IMR-90 (cell line): ENCODE measurements around the gene GIPC3. TPM values are rescaled to one million over a fixed set of nuclear protein-coding genes. Genes with fewer than 3 reads are reported as not detected.

Source experiments
- ATAC-seq: fragments of 200-7000 bp; cut with Tn5 transposase; 2 replicates; pipeline ENCODE4 v1.9.1; 2020; ENCODE audit warnings: low read depth, mild to moderate bottlenecking, moderate library complexity
- BruUV-seq: library from RNA; stranded (reverse); fragments of 400-500 nt; replicated peaks from 2 replicates; lab custom pipeline; 2021; lab: Mats Ljungman, UMichigan
- CTCF ChIA-PET: fragments of 300-600 bp; formaldehyde crosslinking; extraction: SDS; loops from one replicate; lab custom pipeline; 2021; ENCODE audit warnings: antibody characterized with exemption; lab: Yijun Ruan, JAX
- POLR2A ChIA-PET: fragments of 300-600 bp; sonication (Branson Sonifier 250); formaldehyde crosslinking; loops from one replicate; lab custom pipeline; 2022; ENCODE audit warnings: antibody characterized with exemption; ENCODE audit not compliant: unreplicated experiment; lab: Charles Lee
- DNase-seq: peaks from one replicate; pipeline ENCODE4 v3.0.0; 2013
- H2AFZ ChIP-seq: replicated peaks from 2 replicates; pipeline ENCODE3; 2013; ENCODE audit warnings: low read length, mild to moderate bottlenecking; ENCODE audit not compliant: poor library complexity
- H2AK5ac ChIP-seq: 2 replicates; pipeline ENCODE4 v1.6.1; 2013; ENCODE audit warnings: low read depth, low read length, inconsistent platforms
- H2AK9ac ChIP-seq: replicated peaks from 2 replicates; pipeline ENCODE3; 2013; ENCODE audit warnings: mild to moderate bottlenecking, low read depth, low read length, moderate library complexity; ENCODE audit not compliant: poor library complexity
- H2BK120ac ChIP-seq: 2 replicates; pipeline ENCODE4 v1.6.1; 2013; ENCODE audit warnings: low read depth, low read length, inconsistent platforms
- H2BK15ac ChIP-seq: 3 replicates; pipeline ENCODE4 v1.6.1; 2013; ENCODE audit warnings: low read depth, low read length, inconsistent platforms
- H2BK20ac ChIP-seq: 2 replicates; pipeline ENCODE4 v1.6.1; 2013; ENCODE audit warnings: low read depth, mild to moderate bottlenecking, inconsistent platforms, low read length, moderate library complexity
- H2BK5ac ChIP-seq: 2 replicates; pipeline ENCODE4 v1.6.1; 2013; ENCODE audit warnings: mild to moderate bottlenecking, low read depth, low read length, inconsistent platforms; ENCODE audit not compliant: poor library complexity, severe bottlenecking
- H3K14ac ChIP-seq: replicated peaks from 2 replicates; pipeline ENCODE4 v1.6.1; 2013; ENCODE audit warnings: low read depth, low read length, inconsistent platforms
- H3K18ac ChIP-seq: 2 replicates; pipeline ENCODE4 v1.6.1; 2013; ENCODE audit warnings: low read depth, low read length, control low read depth
- H3K23ac ChIP-seq: 2 replicates; pipeline ENCODE4 v1.6.1; 2013; ENCODE audit warnings: low read depth, low read length, inconsistent platforms
- H3K27ac ChIP-seq: 2 replicates; pipeline ENCODE4 v1.5.1; 2013; ENCODE audit warnings: mild to moderate bottlenecking, control low read depth, low read length; ENCODE audit not compliant: insufficient read depth
- H3K27me3 ChIP-seq: 2 replicates; pipeline ENCODE4 v1.6.1; 2013; ENCODE audit warnings: low read length; ENCODE audit not compliant: control insufficient read depth, insufficient read depth
- H3K36me3 ChIP-seq: 2 replicates; pipeline ENCODE4 v1.6.1; 2013; ENCODE audit warnings: low read length, mixed read lengths; ENCODE audit not compliant: control insufficient read depth, insufficient read depth
- H3K4ac ChIP-seq: 2 replicates; pipeline ENCODE4 v1.6.1; 2013; ENCODE audit warnings: low read depth, low read length, inconsistent platforms
- H3K4me1 ChIP-seq: 2 replicates; pipeline ENCODE4 v1.6.1; 2013; ENCODE audit warnings: low read length, mixed read lengths; ENCODE audit not compliant: control insufficient read depth, insufficient read depth
- H3K4me2 ChIP-seq: 2 replicates; pipeline ENCODE4 v1.6.1; 2013; ENCODE audit warnings: low read depth, mild to moderate bottlenecking, control low read depth, low read length, moderate library complexity
- H3K4me3 ChIP-seq: 2 replicates; pipeline ENCODE4 v1.5.1; 2013; ENCODE audit warnings: low read depth, mild to moderate bottlenecking, control low read depth, low read length, moderate library complexity; ENCODE audit not compliant: insufficient read depth
- H3K56ac ChIP-seq: 2 replicates; pipeline ENCODE4 v1.6.1; 2013; ENCODE audit warnings: low read length, inconsistent platforms; ENCODE audit not compliant: insufficient read depth; ENCODE audit errors: extremely low read depth
- H3K79me1 ChIP-seq, 2 experiments: 2 replicates each; pipeline ENCODE4 v1.6.1; 2013; ENCODE audit warnings: low read length in 2 of 2, inconsistent platforms in 1 of 2, low read depth in 1 of 2
- H3K9ac ChIP-seq: 2 replicates; pipeline ENCODE4 v1.6.1; 2013; ENCODE audit warnings: low read depth, low read length, control low read depth
- H3K9me1 ChIP-seq: 2 replicates; pipeline ENCODE4 v1.6.1; 2013; ENCODE audit warnings: low read length, inconsistent platforms; ENCODE audit not compliant: insufficient read depth
- H3K9me3 ChIP-seq: 2 replicates; pipeline ENCODE4 v1.6.1; 2013; ENCODE audit warnings: low read length; ENCODE audit not compliant: control insufficient read depth, insufficient read depth
- H4K20me1 ChIP-seq: 2 replicates; pipeline ENCODE4 v1.6.1; 2013; ENCODE audit warnings: low read length, inconsistent platforms; ENCODE audit not compliant: insufficient read depth
- H4K5ac ChIP-seq: 2 replicates; pipeline ENCODE4 v1.6.1; 2013; ENCODE audit warnings: mild to moderate bottlenecking, low read depth, low read length, control low read depth
- H4K8ac ChIP-seq, 2 experiments: 2 replicates each; pipeline ENCODE4 v1.6.1; 2013; ENCODE audit warnings: low read depth in 2 of 2, low read length in 2 of 2, control low read depth in 1 of 2, inconsistent platforms in 1 of 2
- H4K91ac ChIP-seq: 2 replicates; pipeline ENCODE4 v1.6.1; 2013; ENCODE audit warnings: low read depth, low read length, inconsistent platforms; ENCODE audit not compliant: insufficient read depth
- BHLHE40 ChIP-seq: fragments of 150-350 bp; IDR thresholded peaks from 2 replicates; pipeline ENCODE4 v1.6.1; 2016; ENCODE audit warnings: mild to moderate bottlenecking, low read depth, low read length
- CHD1 ChIP-seq: IDR thresholded peaks from 2 replicates; pipeline ENCODE4 v1.6.1; 2012; ENCODE audit warnings: low read depth, low read length, improper control_type of control experiment
- ELK1 ChIP-seq: fragments of 150-350 bp; IDR thresholded peaks from 2 replicates; pipeline ENCODE4 v1.6.1; 2016; ENCODE audit warnings: low read depth, mild to moderate bottlenecking, low read length, moderate library complexity, borderline replicate concordance
- FOS ChIP-seq: fragments of 150-350 bp; IDR thresholded peaks from 2 replicates; pipeline ENCODE4 v1.6.1; 2016; ENCODE audit warnings: low read depth, low read length
- MAFK ChIP-seq: IDR thresholded peaks from 2 replicates; pipeline ENCODE4 v1.6.1; 2012; ENCODE audit warnings: low read depth, low read length, improper control_type of control experiment
- MAZ ChIP-seq: IDR thresholded peaks from 2 replicates; pipeline ENCODE4 v1.6.1; 2012; ENCODE audit warnings: low read depth, mild to moderate bottlenecking, low read length, improper control_type of control experiment, moderate library complexity, borderline replicate concordance
- MXI1 ChIP-seq: IDR thresholded peaks from 2 replicates; pipeline ENCODE4 v1.6.1; 2012; ENCODE audit warnings: low read depth, mild to moderate bottlenecking, low read length, moderate library complexity, borderline replicate concordance
- NFE2L2 ChIP-seq: fragments of 150-350 bp; IDR thresholded peaks from 2 replicates; pipeline ENCODE4 v1.6.1; 2016; ENCODE audit warnings: low read depth, mild to moderate bottlenecking, low read length
- POLR2A ChIP-seq: IDR thresholded peaks from 2 replicates; pipeline ENCODE4 v1.6.1; 2012; ENCODE audit warnings: mild to moderate bottlenecking, low read depth, low read length
- RAD21 ChIP-seq: IDR thresholded peaks from 2 replicates; pipeline ENCODE4 v1.6.1; 2012; ENCODE audit warnings: low read length, improper control_type of control experiment
- RCOR1 ChIP-seq: IDR thresholded peaks from 2 replicates; pipeline ENCODE4 v1.6.1; 2012; ENCODE audit warnings: mild to moderate bottlenecking, low read length, improper control_type of control experiment; ENCODE audit not compliant: insufficient replicate concordance
- RFX5 ChIP-seq: IDR thresholded peaks from 2 replicates; pipeline ENCODE4 v1.8.0; 2012; ENCODE audit warnings: low read depth, mild to moderate bottlenecking, low read length, moderate library complexity
- SMC3 ChIP-seq: fragments of 150-350 bp; IDR thresholded peaks from 2 replicates; pipeline ENCODE4 v1.6.1; 2016; ENCODE audit warnings: low read depth, mild to moderate bottlenecking, antibody characterized with exemption, low read length, moderate library complexity
- USF2 ChIP-seq: fragments of 150-350 bp; IDR thresholded peaks from 2 replicates; pipeline ENCODE4 v1.6.1; 2017; ENCODE audit warnings: mild to moderate bottlenecking, antibody characterized with exemption, low read length, low read depth
- WGBS, 2 experiments: methylation state at CpG; one replicate each; pipeline versions ENCODE4 v1.1.5 to v1.1.7; 2013; ENCODE audit warnings: missing lambda C conversion rate in 2 of 2; ENCODE audit not compliant: insufficient read length in 1 of 2; ENCODE audit errors: extremely low coverage in 2 of 2; 5-methylcytosine and 5-hydroxymethylcytosine counted together
- dilution Hi-C: fragments of 300-500 bp; cut with HindIII; formaldehyde crosslinking; loops from one replicate; pipeline ENCODE4 v1.14.3; 2018; ENCODE audit warnings: low sequenced_read_pairs; ENCODE audit not compliant: unreplicated experiment
- in situ Hi-C: fragments of 300-500 bp; cut with MboI; formaldehyde crosslinking; loops from 3 replicates; pipeline ENCODE4 v1.14.3; 2019; ENCODE audit warnings: low sequenced_read_pairs, inconsistent platforms, mixed read lengths
- intact Hi-C: fragments of 100-400 bp; cut with micrococcal nuclease; formaldehyde crosslinking; loops from 2 replicates; pipeline ENCODE4 v1.10.0; 2022
- polyA plus RNA-seq, 3 experiments: library from polyadenylated mRNA; depleted of rRNA; stranded (reverse); fragments of >200 nt; gene quantifications; 2 replicates each; pipeline ENCODE4 v1.2.3, GENCODE V29; 2012; ENCODE audit warnings: low replicate concordance in 1 of 3
- total RNA-seq: library from RNA; depleted of rRNA; stranded (reverse); fragments of >200 nt; gene quantifications from 2 replicates; pipeline ENCODE4 v1.2.3, GENCODE V29; 2012

The GIPC3 gene
- total and polyA plus RNA-seq, 2 of the 4 experiments (the other 2 are of a cell fraction) = under 0.01 to 0.36 TPM

GRCh38 chr19:3539756-3540118 lies 45.5 kb upstream of the GIPC3 start (continued):
- no peak for TF ChIP-seq USF2

- Histone ChIP-seq H2BK20ac (no peak overlapping the region), H2BK15ac (no peak overlapping the region), H2BK5ac (no peak overlapping the region), H3K27me3 (no peaks in the 10 kb centered on the region), H3K4me3 (no peak overlapping the region), H4K20me1 (peaks cover 36% of the 10 kb centered on the region), H3K4ac (no peak overlapping the region), H3K9me1 (no peaks in the 10 kb centered on the region), H3K36me3 (peaks cover 28% of the 10 kb centered on the region), H3K4me2 (no peak overlapping the region), H3K18ac (no peak overlapping the region), H3K79me1 (peaks cover 6 to 25% of the 10 kb centered on the region in 2 experiments; a peak in 3 of 4 replicates), H3K9ac (no peak overlapping the region), H4K91ac (no peak overlapping the region), H3K14ac (no peak overlapping the region), H3K4me1 (no peaks in the 10 kb centered on the region), H2AK5ac (no peak overlapping the region), H3K56ac (no peak overlapping the region), H4K5ac (no peak overlapping the region), H3K23ac (no peak overlapping the region), H4K8ac (no peak overlapping the region), H2AK9ac (no peak overlapping the region), H3K9me3 (no peaks in the 10 kb centered on the region), H2AFZ (no peak overlapping the region), H3K27ac (no peak overlapping the region), H2BK120ac (no peak overlapping the region)
- in situ Hi-C loops (no loop called here), dilution Hi-C loops (no loop called here), intact Hi-C loops (no loop called here)
- ChIA-PET POLR2A (no interaction called here), CTCF (no interaction called here)
- no peak for ATAC-seq
- 87% methylated on average over 18 of the region's 47 CpGs; no CpG with 5 or more reads in 1 of the 2 experiments for WGBS, 2 experiments
- no peak for DNase-seq
- no TSS peak for BruUV-seq
- TF ChIP-seq MAFK (no peak), FOS (no peak), RAD21 (no peak), POLR2A (no peak), MAZ (no peak), ELK1 (no peak), NFE2L2 (no peak), RCOR1 (no peak), SMC3 (no peak), RFX5 (no peak), MXI1 (no peak), USF2 (no peak), CHD1 (no peak), BHLHE40 (no peak)
Observed at GRCh38 chr19:3543150-3544057, 41.9 kb upstream of the GIPC3 start.
